ENCODE results near the gene PARD3.

The PARD3 gene

DNA sequence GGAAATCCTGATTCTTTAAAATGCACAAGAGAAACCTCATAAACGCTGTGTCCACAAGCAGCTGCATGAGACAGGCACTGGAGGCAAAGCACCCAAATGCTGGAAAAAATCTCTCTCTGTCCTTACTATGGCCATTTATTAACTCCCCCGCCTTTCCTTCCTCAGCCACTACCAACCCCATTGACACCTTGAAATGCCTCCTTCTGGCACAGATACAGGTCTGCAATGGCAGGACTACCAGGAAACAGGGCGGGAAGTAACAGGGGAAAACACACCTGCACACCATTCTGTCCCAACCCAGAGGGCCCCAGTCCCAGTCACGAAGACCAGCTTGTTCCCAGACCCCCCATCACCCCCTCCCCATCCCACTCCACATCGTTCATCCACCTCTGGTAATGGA lies 224.3 kb downstream of the PARD3 start:
- no peaks in the 10 kb centered on the region for H3K4me1 Mint-ChIP-seq
- H3K27me3 Mint-ChIP-seq = peaks cover 3% of the 10 kb centered on the region
- no peaks in the 10 kb centered on the region for H3K36me3 Mint-ChIP-seq
- no peaks in the 10 kb centered on the region for H3K9me3 Mint-ChIP-seq
- no peak overlapping the region for H3K27ac Mint-ChIP-seq
- no peak overlapping the region for H3K4me3 Mint-ChIP-seq

DNA sequence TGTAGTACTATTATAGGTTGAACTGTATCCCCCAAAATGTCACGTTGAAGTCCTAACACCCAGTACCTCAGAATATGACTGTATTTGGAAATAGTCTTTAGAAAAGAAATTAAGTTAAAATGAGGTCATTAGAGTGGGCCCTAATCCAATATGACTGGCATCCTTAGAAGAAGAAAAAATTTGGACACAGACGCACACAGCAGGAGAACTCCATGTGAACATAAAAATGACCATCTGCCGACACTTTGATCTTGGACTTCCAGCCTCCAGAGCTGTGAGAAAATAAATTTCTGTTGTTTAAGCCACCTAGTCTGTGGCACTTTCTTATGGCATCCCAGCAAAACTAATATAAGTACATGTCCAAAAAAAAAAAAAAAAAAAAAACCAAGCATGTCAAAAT lies 225.8 kb downstream of the PARD3 start:
- Mint-ChIP-seq H3K27me3 (peaks cover 1% of the 10 kb centered on the region), H3K4me3 (no peak overlapping the region), H3K9me3 (no peaks in the 10 kb centered on the region), H3K4me1 (no peaks in the 10 kb centered on the region), H3K36me3 (no peaks in the 10 kb centered on the region), H3K27ac (no peak overlapping the region)

GRCh38 chr10:34587680-34588019 lies 227.4 kb downstream of the PARD3 start:
- Mint-ChIP-seq H3K4me3 (no peak overlapping the region), H3K9me3 (no peaks in the 10 kb centered on the region), H3K27ac (no peak overlapping the region), H3K36me3 (no peaks in the 10 kb centered on the region), H3K27me3 (peaks cover 1% of the 10 kb centered on the region), H3K4me1 (no peaks in the 10 kb centered on the region)

DNA sequence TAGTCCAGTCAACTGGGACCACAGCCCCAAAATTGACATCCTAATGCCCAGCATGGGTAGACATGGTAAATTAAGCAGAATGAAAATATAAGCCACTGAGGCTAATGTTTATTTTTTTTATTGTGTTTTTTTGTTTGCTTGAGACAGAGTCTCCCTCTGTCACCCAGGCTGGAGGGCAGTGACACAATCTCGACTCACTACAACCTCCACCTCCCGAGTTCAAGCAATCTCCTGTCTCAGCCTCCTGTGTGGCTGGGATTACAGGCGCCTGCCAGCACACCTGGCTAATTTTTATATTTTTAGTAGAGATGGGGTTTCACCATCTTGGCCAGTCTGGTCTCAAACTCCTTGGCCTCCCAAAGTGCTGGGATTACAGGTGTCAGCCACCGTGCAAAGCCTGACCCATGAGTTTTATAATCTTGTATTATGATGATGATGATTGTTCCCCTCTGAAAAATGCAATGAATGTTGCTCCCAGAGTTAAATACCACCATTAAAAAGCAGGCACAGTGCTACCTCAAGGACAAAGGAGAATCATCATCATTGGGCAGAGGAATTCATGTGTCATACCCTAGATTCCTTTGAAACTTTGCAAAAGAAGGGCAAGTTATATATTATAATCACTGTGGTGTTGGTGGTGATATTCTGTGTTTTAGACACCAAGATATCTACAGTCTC lies 228.0 kb downstream of the PARD3 start:
- Mint-ChIP-seq H3K27ac (no peak overlapping the region), H3K27me3 (peaks cover 1% of the 10 kb centered on the region), H3K36me3 (no peaks in the 10 kb centered on the region), H3K4me1 (no peaks in the 10 kb centered on the region), H3K4me3 (no peak overlapping the region), H3K9me3 (no peaks in the 10 kb centered on the region)

GRCh38 chr10:34585422-34586112 lies 229.5 kb downstream of the PARD3 start:
- Mint-ChIP-seq H3K9me3 (no peaks in the 10 kb centered on the region), H3K27ac (no peak overlapping the region), H3K27me3 (peaks cover 1% of the 10 kb centered on the region), H3K4me1 (no peaks in the 10 kb centered on the region), H3K36me3 (no peaks in the 10 kb centered on the region), H3K4me3 (no peak overlapping the region)

DNA sequence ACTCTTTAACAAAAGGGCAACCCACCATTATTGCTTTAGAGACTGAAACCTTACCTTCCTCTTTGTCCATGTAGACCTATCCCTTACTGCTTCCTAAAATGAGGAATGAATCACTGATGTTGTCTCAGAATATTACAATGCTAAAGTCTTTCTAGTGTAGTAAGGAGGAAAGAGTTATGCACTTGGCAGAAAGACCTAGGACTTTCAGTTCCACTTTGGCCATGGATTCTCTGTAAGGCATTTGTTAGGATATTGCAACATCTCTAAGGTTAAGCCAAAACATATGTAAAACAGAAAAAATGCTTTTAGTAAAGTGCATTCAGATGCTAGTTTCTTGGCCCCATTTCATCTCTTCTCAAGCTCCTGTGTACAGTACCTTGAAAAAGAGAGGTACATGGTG lies 230.9 kb downstream of the PARD3 start:
- Mint-ChIP-seq H3K4me1 (no peaks in the 10 kb centered on the region), H3K4me3 (no peak overlapping the region), H3K27me3 (peaks cover 1% of the 10 kb centered on the region), H3K27ac (no peak overlapping the region), H3K36me3 (no peaks in the 10 kb centered on the region), H3K9me3 (no peaks in the 10 kb centered on the region)

- no peaks in the 10 kb centered on the region for H3K36me3 Mint-ChIP-seq
- H3K27ac Mint-ChIP-seq = no peak overlapping the region
- no peak overlapping the region for H3K4me3 Mint-ChIP-seq
- no peaks in the 10 kb centered on the region for H3K9me3 Mint-ChIP-seq
- H3K27me3 Mint-ChIP-seq = no peaks in the 10 kb centered on the region
- no peaks in the 10 kb centered on the region for H3K4me1 Mint-ChIP-seq
These were observed 233.1 kb downstream of the PARD3 start for GRCh38 chr10:34581801-34582532.

- Mint-ChIP-seq H3K27me3 (no peaks in the 10 kb centered on the region), H3K4me3 (no peak overlapping the region), H3K27ac (no peak overlapping the region)
These were observed 234.5 kb downstream of the PARD3 start for GRCh38 chr10:34580643-34581042.

DNA sequence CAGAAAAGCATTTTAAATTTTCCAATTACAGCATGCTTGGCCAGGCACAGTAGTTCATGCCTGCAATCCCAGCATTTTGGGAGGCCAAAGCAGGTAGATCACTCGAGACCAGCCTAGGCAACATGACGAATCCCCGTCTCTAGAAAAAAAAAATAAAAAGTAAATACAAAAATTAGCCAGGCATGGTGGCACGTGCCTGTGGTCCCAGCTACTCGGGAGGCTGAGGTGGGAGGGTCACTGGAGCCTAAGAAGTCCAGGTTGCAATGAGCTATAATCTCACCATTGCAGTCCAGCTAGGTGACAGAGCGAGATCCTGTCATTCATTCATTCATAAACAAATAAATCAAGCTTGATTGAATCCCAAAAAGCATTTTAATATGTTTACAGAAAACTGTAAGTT lies 234.9 kb downstream of the PARD3 start:
- Mint-ChIP-seq H3K4me3 (no peak overlapping the region), H3K36me3 (no peaks in the 10 kb centered on the region), H3K4me1 (no peaks in the 10 kb centered on the region), H3K9me3 (no peaks in the 10 kb centered on the region), H3K27ac (no peak overlapping the region), H3K27me3 (no peaks in the 10 kb centered on the region)

More at GRCh38 chr10:34580643-34581042, 234.5 kb downstream of the PARD3 start:
- Mint-ChIP-seq H3K9me3 (no peaks in the 10 kb centered on the region), H3K36me3 (no peaks in the 10 kb centered on the region), H3K4me1 (no peaks in the 10 kb centered on the region)

DNA sequence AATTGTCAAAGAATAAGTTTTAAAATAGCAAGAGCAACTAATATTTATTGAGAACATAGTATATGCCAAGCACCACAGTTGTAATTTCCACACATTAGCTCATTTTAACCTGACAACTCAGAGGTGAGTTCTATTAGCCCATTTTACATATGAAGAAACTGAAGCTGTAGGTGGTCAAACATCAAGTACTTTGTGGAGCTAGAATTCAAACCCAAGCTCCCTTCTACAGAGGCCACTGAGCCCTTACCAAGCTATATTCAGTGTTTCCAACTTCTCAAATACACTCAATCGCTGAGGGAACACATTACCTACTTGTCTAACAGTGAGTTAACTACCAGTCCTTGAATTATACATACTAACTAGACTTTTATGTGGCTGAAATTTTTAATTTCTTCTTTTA lies 236.6 kb downstream of the PARD3 start:
- no peak overlapping the region for H3K4me3 Mint-ChIP-seq
- H3K27ac Mint-ChIP-seq = no peak overlapping the region
- no peaks in the 10 kb centered on the region for H3K4me1 Mint-ChIP-seq
- H3K36me3 Mint-ChIP-seq = no peaks in the 10 kb centered on the region
- H3K27me3 Mint-ChIP-seq = peaks cover 4% of the 10 kb centered on the region
- no peaks in the 10 kb centered on the region for H3K9me3 Mint-ChIP-seq

DNA sequence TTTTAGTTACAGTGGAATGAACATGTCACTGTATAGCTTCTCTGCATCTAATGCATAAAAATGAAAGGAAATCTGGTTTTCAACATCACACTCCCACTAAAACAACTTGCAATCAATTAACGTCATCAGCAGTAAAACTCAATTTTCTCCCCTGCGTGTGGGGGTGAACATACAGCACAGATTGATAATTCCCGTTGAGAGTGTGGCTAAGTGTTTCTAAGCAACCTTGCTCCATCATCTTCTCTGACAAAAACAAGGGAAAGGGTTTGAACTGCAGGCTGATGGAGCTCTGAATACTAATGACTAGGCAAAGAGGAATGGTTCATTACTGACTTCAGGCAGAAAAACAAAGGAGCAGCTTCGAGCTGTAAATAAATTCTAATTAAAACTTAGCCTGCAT lies 238.3 kb downstream of the PARD3 start:
- Mint-ChIP-seq H3K4me3 (no peak overlapping the region), H3K27ac (no peak overlapping the region), H3K4me1 (no peaks in the 10 kb centered on the region), H3K9me3 (no peaks in the 10 kb centered on the region), H3K27me3 (peaks cover 4% of the 10 kb centered on the region), H3K36me3 (no peaks in the 10 kb centered on the region)

GRCh38 chr10:34575882-34576281 lies 239.2 kb downstream of the PARD3 start:
- Mint-ChIP-seq H3K4me3 (no peak overlapping the region), H3K9me3 (no peaks in the 10 kb centered on the region), H3K36me3 (no peaks in the 10 kb centered on the region), H3K27ac (no peak overlapping the region), H3K4me1 (no peaks in the 10 kb centered on the region), H3K27me3 (peaks cover 4% of the 10 kb centered on the region)

DNA sequence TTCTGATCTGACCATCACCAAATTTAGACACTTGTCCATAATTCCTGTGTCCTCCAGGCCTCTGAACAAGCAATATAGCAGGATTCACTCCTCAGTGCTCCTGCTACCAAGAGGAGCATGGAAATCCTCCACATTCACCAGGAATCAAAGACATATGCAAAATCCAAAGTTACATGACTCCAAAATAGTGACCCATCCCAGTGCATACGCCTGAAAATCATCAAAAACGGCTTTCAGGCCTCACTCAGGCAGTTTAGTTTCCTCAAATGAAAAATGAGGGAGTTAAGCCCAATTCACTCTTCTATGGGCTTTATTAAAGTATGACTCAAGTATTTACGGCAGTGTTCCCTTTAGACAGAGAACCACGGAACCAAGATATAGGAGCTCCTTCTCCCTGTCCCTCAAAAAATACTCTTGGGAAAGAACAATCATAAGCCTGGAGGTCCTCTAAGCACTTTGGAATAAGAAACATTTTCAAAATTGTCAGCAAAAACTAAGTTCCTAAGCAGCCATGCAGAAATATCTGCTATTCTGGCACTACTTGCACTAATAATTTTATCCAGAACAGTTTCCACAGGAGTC lies 240.7 kb downstream of the PARD3 start:
- Mint-ChIP-seq H3K27me3 (peaks cover 4% of the 10 kb centered on the region), H3K4me1 (no peaks in the 10 kb centered on the region), H3K4me3 (no peak overlapping the region), H3K27ac (no peak overlapping the region), H3K9me3 (no peaks in the 10 kb centered on the region), H3K36me3 (no peaks in the 10 kb centered on the region)

DNA sequence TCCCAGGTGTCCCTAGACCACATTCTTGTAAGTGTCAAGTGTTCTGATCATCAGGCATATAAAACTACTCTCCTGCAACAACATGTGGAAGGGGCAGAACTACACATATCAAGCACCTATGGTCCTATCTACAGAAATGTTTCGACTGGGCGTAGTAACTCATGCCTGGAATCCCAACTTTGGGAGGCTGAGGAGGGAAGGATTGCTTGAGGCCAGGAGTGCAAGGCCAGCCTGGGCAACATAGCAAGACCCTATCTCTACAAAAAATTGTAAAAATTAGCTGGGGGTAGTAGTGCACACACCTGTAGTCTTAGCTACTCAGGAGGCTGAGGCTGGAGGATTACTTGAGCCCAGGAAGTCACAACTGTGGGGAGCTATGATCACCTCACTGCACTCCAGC lies 244.2 kb downstream of the PARD3 start:
- no peak overlapping the region for H3K4me3 Mint-ChIP-seq
- no peaks in the 10 kb centered on the region for H3K36me3 Mint-ChIP-seq
- H3K9me3 Mint-ChIP-seq = no peaks in the 10 kb centered on the region
- no peak overlapping the region for H3K27ac Mint-ChIP-seq
- peaks cover 7% of the 10 kb centered on the region for H3K27me3 Mint-ChIP-seq
- H3K4me1 Mint-ChIP-seq = no peaks in the 10 kb centered on the region

- Mint-ChIP-seq H3K27me3 (peaks cover 2% of the 10 kb centered on the region), H3K4me1 (no peaks in the 10 kb centered on the region), H3K4me3 (no peak overlapping the region), H3K9me3 (no peaks in the 10 kb centered on the region), H3K27ac (no peak overlapping the region), H3K36me3 (no peaks in the 10 kb centered on the region)
These were observed 247.3 kb downstream of the PARD3 start for GRCh38 chr10:34567659-34568253.

DNA sequence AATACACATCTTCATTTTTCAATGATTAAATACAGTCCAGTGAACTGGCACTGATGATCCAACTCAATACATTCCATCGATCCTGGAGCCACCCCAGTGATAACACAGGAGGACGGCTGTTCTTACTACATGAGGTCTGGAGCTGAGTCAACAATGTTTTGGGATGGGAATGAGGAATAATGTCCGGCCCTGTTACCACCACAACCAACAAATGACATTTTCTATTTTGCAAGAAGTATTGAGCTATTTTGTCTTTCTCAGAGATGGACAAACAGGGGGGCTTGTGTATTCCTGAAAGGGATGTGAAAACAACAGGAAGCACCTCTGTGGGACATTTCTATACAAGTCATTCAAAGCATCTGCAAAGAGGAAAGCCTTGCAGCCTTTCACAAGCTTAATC lies 249.2 kb downstream of the PARD3 start:
- H3K4me3 Mint-ChIP-seq = no peak overlapping the region
- no peak overlapping the region for H3K27ac Mint-ChIP-seq
- peaks cover 2% of the 10 kb centered on the region for H3K27me3 Mint-ChIP-seq
- no peaks in the 10 kb centered on the region for H3K9me3 Mint-ChIP-seq
- no peaks in the 10 kb centered on the region for H3K4me1 Mint-ChIP-seq
- no peaks in the 10 kb centered on the region for H3K36me3 Mint-ChIP-seq
